ENCODE measurements around the gene TMEM185A. TPM values are rescaled to one million over a fixed set of nuclear protein-coding genes. Genes with fewer than 3 reads are reported as not detected.
"Not testable (repeated sequence)": the region's sequence is repeated elsewhere in the genome, so short reads cannot be mapped to it uniquely, and the experiment has no call there.

TMEM185A gene
- total RNA-seq (2021) (18.4 and 23.6 TPM in 2 replicates), Bru-seq, nascent RNA (percentile 64 among the genes with signal in this experiment), BruChase-seq, experiment 1, labeled RNA remaining after a 2-hour chase (percentile 65 among the genes with signal in this experiment), BruChase-seq, experiment 2, labeled RNA remaining after a 6-hour chase (percentile 60 among the genes with signal in this experiment)
- long read RNA-seq, transcript TMEM185A-207 (7 exons, 2,840 nt): major isoform, 14 of 42 reads
- long read RNA-seq, partial matches to known transcripts: 4 of 42 reads
- long read RNA-seq, other reads (novel, unspliced or antisense): 19 of 42 reads

GRCh38 chrX:149631234-149632165 lies at the start of gene TMEM185A:
TSS of gene TMEM185A (minus strand) at chrX:149631792. CDS start at chrX:149631580, 212 bp downstream.
- no TSS peak for BruUV-seq (replicated peaks)
- no peak for TF ChIP-seq EZH2 (IDR thresholded peaks at IDR 0.05; ENCODE audit: borderline replicate concordance, low read depth, low read length, poor library complexity, severe bottlenecking)
- TF ChIP-seq, protein P1, sequence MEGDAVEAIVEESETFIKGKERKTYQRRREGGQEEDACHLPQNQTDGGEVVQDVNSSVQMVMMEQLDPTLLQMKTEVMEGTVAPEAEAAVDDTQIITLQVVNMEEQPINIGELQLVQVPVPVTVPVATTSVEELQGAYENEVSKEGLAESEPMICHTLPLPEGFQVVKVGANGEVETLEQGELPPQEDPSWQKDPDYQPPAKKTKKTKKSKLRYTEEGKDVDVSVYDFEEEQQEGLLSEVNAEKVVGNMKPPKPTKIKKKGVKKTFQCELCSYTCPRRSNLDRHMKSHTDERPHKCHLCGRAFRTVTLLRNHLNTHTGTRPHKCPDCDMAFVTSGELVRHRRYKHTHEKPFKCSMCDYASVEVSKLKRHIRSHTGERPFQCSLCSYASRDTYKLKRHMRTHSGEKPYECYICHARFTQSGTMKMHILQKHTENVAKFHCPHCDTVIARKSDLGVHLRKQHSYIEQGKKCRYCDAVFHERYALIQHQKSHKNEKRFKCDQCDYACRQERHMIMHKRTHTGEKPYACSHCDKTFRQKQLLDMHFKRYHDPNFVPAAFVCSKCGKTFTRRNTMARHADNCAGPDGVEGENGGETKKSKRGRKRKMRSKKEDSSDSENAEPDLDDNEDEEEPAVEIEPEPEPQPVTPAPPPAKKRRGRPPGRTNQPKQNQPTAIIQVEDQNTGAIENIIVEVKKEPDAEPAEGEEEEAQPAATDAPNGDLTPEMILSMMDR (conservative IDR thresholded peaks at IDR 0.05; ENCODE audit: low read depth, low read length): no peak

DNA sequence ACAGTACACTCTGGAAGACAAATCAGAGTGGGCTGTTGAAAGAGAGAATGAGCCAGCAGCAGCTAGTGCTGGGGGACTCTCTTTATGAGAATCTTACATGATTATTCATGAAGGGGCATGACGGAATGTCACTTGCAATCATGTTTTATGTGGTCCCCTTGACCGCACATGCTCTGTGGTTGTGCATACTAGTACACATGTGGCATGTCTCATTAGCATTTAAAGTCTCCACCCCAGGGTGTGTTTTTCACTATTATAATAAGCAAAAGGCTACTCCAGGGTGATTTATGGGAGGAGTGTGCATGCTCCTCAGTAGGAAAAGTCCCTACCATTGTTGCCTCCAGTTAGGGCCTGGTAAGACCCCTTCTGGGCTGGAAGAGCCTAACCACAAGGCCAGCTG lies 49.6 kb upstream of the TMEM185A start:
- no peak overlapping the region for H3K27ac ChIP-seq (ENCODE audit: low read depth, low read length, poor library complexity, severe bottlenecking)
- POLR2A ChIA-PET (ENCODE audit: low non-redundant PET): no interaction called here
- no peaks in the 10 kb centered on the region for H3K4me1 ChIP-seq (ENCODE audit: insufficient read depth, low read length, poor library complexity, severe bottlenecking)
- H3K27me3 ChIP-seq (replicated peaks; ENCODE audit: insufficient read depth, low read depth, low read length, poor library complexity): no peaks in the 10 kb centered on the region
- intact Hi-C loops (cut with micrococcal nuclease; ENCODE audit: unreplicated experiment): no loop called here
- no peaks in the 10 kb centered on the region for H3K9me3 ChIP-seq (ENCODE audit: low read depth, low read length, poor library complexity, severe bottlenecking)
- no peaks in the 10 kb centered on the region for H3K36me3 ChIP-seq (ENCODE audit: insufficient read depth, low read length, poor library complexity, severe bottlenecking)
- CTCF ChIA-PET: no interaction called here
- H3K4me3 ChIP-seq (ENCODE audit: low read depth, low read length, poor library complexity, severe bottlenecking): no peak overlapping the region
- no peak for TF ChIP-seq EZH2 (IDR thresholded peaks at IDR 0.05; ENCODE audit: borderline replicate concordance, low read depth, low read length, poor library complexity, severe bottlenecking)
- TF ChIP-seq, protein P1 (conservative IDR thresholded peaks at IDR 0.05; ENCODE audit: low read depth, low read length): no peak
- DNase-seq (ENCODE audit: low spot score): no peak
- BruUV-seq (replicated peaks): no TSS peak

More at GRCh38 chrX:149631234-149632165, at the start of gene TMEM185A:
- POLR2A ChIA-PET (ENCODE audit: low non-redundant PET): no interaction called here
- CTCF ChIA-PET: no interaction called here
- intact Hi-C loops (cut with micrococcal nuclease; ENCODE audit: unreplicated experiment): no loop called here
- H3K36me3 ChIP-seq (ENCODE audit: insufficient read depth, low read length, poor library complexity, severe bottlenecking): no peaks in the 10 kb centered on the region
- DNase-seq (ENCODE audit: low spot score): peak; percentile 76
- no peaks in the 10 kb centered on the region for H3K4me1 ChIP-seq (ENCODE audit: insufficient read depth, low read length, poor library complexity, severe bottlenecking)
- no peaks in the 10 kb centered on the region for H3K9me3 ChIP-seq (ENCODE audit: low read depth, low read length, poor library complexity, severe bottlenecking)
- no peaks in the 10 kb centered on the region for H3K27me3 ChIP-seq (replicated peaks; ENCODE audit: insufficient read depth, low read depth, low read length, poor library complexity)
- H3K4me3 ChIP-seq (ENCODE audit: low read depth, low read length, poor library complexity, severe bottlenecking): peak within 1 kb of the TSS; percentile 66
- H3K27ac ChIP-seq (ENCODE audit: low read depth, low read length, poor library complexity, severe bottlenecking): peak within 1 kb of the TSS; percentile 57

DNA sequence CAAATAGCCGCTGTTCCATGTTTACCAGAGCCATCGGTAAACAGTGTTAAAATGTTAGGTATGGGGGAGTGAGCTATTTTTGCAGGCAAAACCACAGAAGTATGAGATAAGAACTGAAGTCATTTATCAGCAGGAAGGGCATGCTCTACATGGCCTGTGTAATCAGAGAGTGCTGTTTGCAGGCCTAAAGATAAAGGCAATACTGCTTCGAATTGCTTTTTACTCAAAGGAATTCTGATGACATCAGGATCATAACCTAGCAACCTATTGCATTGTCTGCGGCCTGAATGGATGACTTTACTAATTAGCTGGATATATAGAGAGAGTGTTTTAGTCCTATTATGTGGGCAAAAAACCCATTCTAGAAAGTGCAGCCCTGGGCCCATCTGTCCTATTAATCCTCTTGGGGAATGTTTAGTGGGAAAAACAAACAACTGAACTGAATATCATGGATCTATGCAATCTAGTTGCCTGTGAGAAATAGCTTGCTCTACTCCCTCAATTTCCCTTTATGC lies 47.6 kb upstream of the TMEM185A start:
- H3K4me1 ChIP-seq (ENCODE audit: insufficient read depth, low read length, poor library complexity, severe bottlenecking); H3K9me3 ChIP-seq (ENCODE audit: low read depth, low read length, poor library complexity, severe bottlenecking); H3K27ac ChIP-seq (ENCODE audit: low read depth, low read length, poor library complexity, severe bottlenecking); POLR2A ChIA-PET (ENCODE audit: low non-redundant PET); intact Hi-C loops (cut with micrococcal nuclease; ENCODE audit: unreplicated experiment); BruUV-seq (replicated peaks); CTCF ChIA-PET; H3K4me3 ChIP-seq (ENCODE audit: low read depth, low read length, poor library complexity, severe bottlenecking); DNase-seq (ENCODE audit: low spot score); H3K27me3 ChIP-seq (replicated peaks; ENCODE audit: insufficient read depth, low read depth, low read length, poor library complexity); H3K36me3 ChIP-seq (ENCODE audit: insufficient read depth, low read length, poor library complexity, severe bottlenecking): not testable (repeated sequence)

GRCh38 chrX:149675554-149675953 lies 44.0 kb upstream of the TMEM185A start:
- POLR2A ChIA-PET (ENCODE audit: low non-redundant PET); BruUV-seq (replicated peaks): not testable (repeated sequence)

GRCh38 chrX:149675088-149675487 lies 43.5 kb upstream of the TMEM185A start:
- intact Hi-C loops (cut with micrococcal nuclease; ENCODE audit: unreplicated experiment); POLR2A ChIA-PET (ENCODE audit: low non-redundant PET); BruUV-seq (replicated peaks): not testable (repeated sequence)

More at GRCh38 chrX:149675554-149675953, 44.0 kb upstream of the TMEM185A start:
- intact Hi-C loops (cut with micrococcal nuclease; ENCODE audit: unreplicated experiment); H3K4me3 ChIP-seq (ENCODE audit: low read depth, low read length, poor library complexity, severe bottlenecking); H3K9me3 ChIP-seq (ENCODE audit: low read depth, low read length, poor library complexity, severe bottlenecking); H3K4me1 ChIP-seq (ENCODE audit: insufficient read depth, low read length, poor library complexity, severe bottlenecking); H3K27ac ChIP-seq (ENCODE audit: low read depth, low read length, poor library complexity, severe bottlenecking); H3K36me3 ChIP-seq (ENCODE audit: insufficient read depth, low read length, poor library complexity, severe bottlenecking); CTCF ChIA-PET; H3K27me3 ChIP-seq (replicated peaks; ENCODE audit: insufficient read depth, low read depth, low read length, poor library complexity); DNase-seq (ENCODE audit: low spot score): not testable (repeated sequence)

More at GRCh38 chrX:149675088-149675487, 43.5 kb upstream of the TMEM185A start:
- H3K27ac ChIP-seq (ENCODE audit: low read depth, low read length, poor library complexity, severe bottlenecking); H3K4me3 ChIP-seq (ENCODE audit: low read depth, low read length, poor library complexity, severe bottlenecking); H3K27me3 ChIP-seq (replicated peaks; ENCODE audit: insufficient read depth, low read depth, low read length, poor library complexity); H3K9me3 ChIP-seq (ENCODE audit: low read depth, low read length, poor library complexity, severe bottlenecking); DNase-seq (ENCODE audit: low spot score); H3K4me1 ChIP-seq (ENCODE audit: insufficient read depth, low read length, poor library complexity, severe bottlenecking); H3K36me3 ChIP-seq (ENCODE audit: insufficient read depth, low read length, poor library complexity, severe bottlenecking); CTCF ChIA-PET: not testable (repeated sequence)
